Astrocyte (in vitro differentiated cells and primary cell): Measurements from ENCODE around the gene PCGF3.

Experiments
- EZH2 ChIP-seq: IDR thresholded peaks from 2 replicates; pipeline ENCODE4 v1.6.1; 2012; ENCODE audit warnings: mild to moderate bottlenecking, low read length, inconsistent platforms; ENCODE audit not compliant: insufficient read depth
- TF ChIP-seq, protein P1 (sequence below): IDR thresholded peaks from 2 replicates; pipeline ENCODE4 v1.5.1; 2011; ENCODE audit warnings: low read depth, mild to moderate bottlenecking, inconsistent platforms, low read length, moderate library complexity; ENCODE audit not compliant: insufficient read depth

GRCh38 chr4:726838-727237 is 21.2 kb downstream of the PCGF3 start:
- TF ChIP-seq, protein P1, sequence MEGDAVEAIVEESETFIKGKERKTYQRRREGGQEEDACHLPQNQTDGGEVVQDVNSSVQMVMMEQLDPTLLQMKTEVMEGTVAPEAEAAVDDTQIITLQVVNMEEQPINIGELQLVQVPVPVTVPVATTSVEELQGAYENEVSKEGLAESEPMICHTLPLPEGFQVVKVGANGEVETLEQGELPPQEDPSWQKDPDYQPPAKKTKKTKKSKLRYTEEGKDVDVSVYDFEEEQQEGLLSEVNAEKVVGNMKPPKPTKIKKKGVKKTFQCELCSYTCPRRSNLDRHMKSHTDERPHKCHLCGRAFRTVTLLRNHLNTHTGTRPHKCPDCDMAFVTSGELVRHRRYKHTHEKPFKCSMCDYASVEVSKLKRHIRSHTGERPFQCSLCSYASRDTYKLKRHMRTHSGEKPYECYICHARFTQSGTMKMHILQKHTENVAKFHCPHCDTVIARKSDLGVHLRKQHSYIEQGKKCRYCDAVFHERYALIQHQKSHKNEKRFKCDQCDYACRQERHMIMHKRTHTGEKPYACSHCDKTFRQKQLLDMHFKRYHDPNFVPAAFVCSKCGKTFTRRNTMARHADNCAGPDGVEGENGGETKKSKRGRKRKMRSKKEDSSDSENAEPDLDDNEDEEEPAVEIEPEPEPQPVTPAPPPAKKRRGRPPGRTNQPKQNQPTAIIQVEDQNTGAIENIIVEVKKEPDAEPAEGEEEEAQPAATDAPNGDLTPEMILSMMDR = no peak
- TF ChIP-seq EZH2 = no peak
